H9 (cell line): ENCODE results near the gene CAPN9. TPM values are rescaled to one million over a fixed set of nuclear protein-coding genes. Genes with fewer than 3 reads are reported as not detected.

ENCODE experiments used
- DNase-seq: peaks from one replicate; pipeline ENCODE4 v3.0.0-alpha.2; 2017
- H2AFZ ChIP-seq: one replicate; pipeline ENCODE4 v1.6.1; 2013; ENCODE audit warnings: mild to moderate bottlenecking, low read length, control low read depth, moderate library complexity
- H2AK5ac ChIP-seq: 2 replicates; pipeline ENCODE4 v1.6.1; 2013; ENCODE audit warnings: low read length, control low read depth, mixed read lengths; ENCODE audit not compliant: insufficient read length
- H2BK120ac ChIP-seq: one replicate; pipeline ENCODE4 v1.6.1; 2013; ENCODE audit warnings: low read depth, mild to moderate bottlenecking, low read length, control low read depth, inconsistent platforms; ENCODE audit not compliant: poor library complexity, severe bottlenecking
- H2BK12ac ChIP-seq: 2 replicates; pipeline ENCODE4 v1.6.1; 2013; ENCODE audit warnings: low read length, control low read depth, mixed read lengths, low read depth; ENCODE audit not compliant: insufficient read length
- H2BK15ac ChIP-seq: 2 replicates; pipeline ENCODE4 v1.6.1; 2013; ENCODE audit warnings: low read depth, low read length, control low read depth
- H2BK20ac ChIP-seq: one replicate; pipeline ENCODE4 v1.6.1; 2013; ENCODE audit warnings: low read depth, mild to moderate bottlenecking, low read length, control low read depth, inconsistent platforms; ENCODE audit not compliant: poor library complexity, severe bottlenecking
- H2BK5ac ChIP-seq: 2 replicates; pipeline ENCODE4 v1.6.1; 2013; ENCODE audit warnings: low read length, control low read depth, mixed read lengths; ENCODE audit not compliant: insufficient read length
- H3K14ac ChIP-seq: 2 replicates; pipeline ENCODE4 v1.6.1; 2013; ENCODE audit warnings: low read length, control low read depth; ENCODE audit not compliant: insufficient read depth
- H3K18ac ChIP-seq: 2 replicates; pipeline ENCODE4 v1.6.1; 2013; ENCODE audit warnings: low read depth, mild to moderate bottlenecking, mixed read lengths, low read length, control low read depth; ENCODE audit not compliant: insufficient read length
- H3K23ac ChIP-seq: 2 replicates; pipeline ENCODE4 v1.6.1; 2013; ENCODE audit warnings: low read length, control low read depth, mixed read lengths, low read depth; ENCODE audit not compliant: insufficient read length
- H3K23me2 ChIP-seq: 2 replicates; pipeline ENCODE4 v1.6.1; 2013; ENCODE audit warnings: low read depth, mild to moderate bottlenecking, mixed read lengths, low read length, control low read depth; ENCODE audit not compliant: insufficient read length, poor library complexity, severe bottlenecking
- H3K27ac ChIP-seq: 2 replicates; pipeline ENCODE4 v1.5.1; 2013; ENCODE audit warnings: low read length, control low read depth, mixed read lengths, low read depth; ENCODE audit not compliant: insufficient read length
- H3K27me3 ChIP-seq: 2 replicates; pipeline ENCODE4 v1.6.1; 2013; ENCODE audit warnings: low read length, control low read depth, inconsistent platforms; ENCODE audit not compliant: insufficient read depth
- H3K4ac ChIP-seq: 2 replicates; pipeline ENCODE4 v1.6.1; 2013; ENCODE audit warnings: low read depth, mild to moderate bottlenecking, control low read depth, inconsistent platforms, low read length, moderate library complexity
- H3K4me1 ChIP-seq: 2 replicates; pipeline ENCODE4 v1.6.1; 2013; ENCODE audit warnings: low read length, control low read depth, inconsistent platforms; ENCODE audit not compliant: insufficient read depth
- H3K4me2 ChIP-seq: 2 replicates; pipeline ENCODE4 v1.6.1; 2013; ENCODE audit warnings: low read length, control low read depth, mixed read lengths; ENCODE audit not compliant: insufficient read length, insufficient read depth
- H3K56ac ChIP-seq: 2 replicates; pipeline ENCODE4 v1.6.1; 2013; ENCODE audit warnings: low read depth, mild to moderate bottlenecking, mixed read lengths, low read length, control low read depth; ENCODE audit not compliant: insufficient read length
- H3K79me1 ChIP-seq: 2 replicates; pipeline ENCODE4 v1.6.1; 2013; ENCODE audit warnings: low read depth, mild to moderate bottlenecking, moderate library complexity, low read length, control low read depth, inconsistent platforms; ENCODE audit not compliant: insufficient read depth, poor library complexity, severe bottlenecking
- H3K79me2 ChIP-seq: 2 replicates; pipeline ENCODE4 v1.6.1; 2013; ENCODE audit warnings: low read length, control low read depth, inconsistent platforms; ENCODE audit not compliant: insufficient read depth
- H3K9ac ChIP-seq: 2 replicates; pipeline ENCODE4 v1.6.1; 2013; ENCODE audit warnings: low read length, control low read depth, mixed read lengths; ENCODE audit not compliant: insufficient read length; ENCODE audit errors: extremely low read depth
- H3K9me3 ChIP-seq: one replicate; pipeline ENCODE4 v1.6.1; 2013; ENCODE audit warnings: low read depth, low read length, inconsistent platforms; ENCODE audit not compliant: control insufficient read depth
- H3T11ph ChIP-seq: one replicate; pipeline ENCODE4 v1.6.1; 2013; ENCODE audit warnings: mild to moderate bottlenecking, low read length, control low read depth, inconsistent platforms
- H4K20me1 ChIP-seq: one replicate; pipeline ENCODE4 v1.6.1; 2013; ENCODE audit not compliant: control insufficient read depth, insufficient read length, insufficient read depth
- H4K5ac ChIP-seq: 2 replicates; pipeline ENCODE4 v1.6.1; 2013; ENCODE audit warnings: low read depth, mild to moderate bottlenecking, mixed read lengths, low read length, control low read depth; ENCODE audit not compliant: insufficient read length
- H4K8ac ChIP-seq: replicated peaks from 2 replicates; pipeline ENCODE4 v1.6.1; 2013; ENCODE audit warnings: low read length, control low read depth, mixed read lengths, low read depth; ENCODE audit not compliant: insufficient read length
- H4K91ac ChIP-seq: 2 replicates; pipeline ENCODE4 v1.6.1; 2013; ENCODE audit warnings: low read depth, mild to moderate bottlenecking, moderate library complexity, mixed read lengths, low read length, control low read depth; ENCODE audit not compliant: insufficient read length
- H3K27ac Mint-ChIP-seq, 3 experiments: 2 replicates in 2 of 3; 3 replicates in 1 of 3; pipeline ENCODE4 v1.8.0; 2020 to 2021; ENCODE audit warnings: mixed read lengths in 3 of 3, mild to moderate bottlenecking in 1 of 3, moderate library complexity in 1 of 3
- H3K27me3 Mint-ChIP-seq: 2 replicates; pipeline ENCODE4 v1.8.0; 2021; ENCODE audit warnings: low read depth, mild to moderate bottlenecking, moderate library complexity, mixed read lengths
- H3K36me3 Mint-ChIP-seq, 3 experiments: 2 replicates in 2 of 3; 3 replicates in 1 of 3; pipeline ENCODE4 v1.8.0; 2020 to 2021; ENCODE audit warnings: low read depth in 3 of 3, mixed read lengths in 3 of 3; ENCODE audit not compliant: insufficient read depth in 1 of 3
- H3K4me1 Mint-ChIP-seq, 2 experiments: 2 replicates each; pipeline ENCODE4 v1.8.0; 2020; ENCODE audit warnings: mixed read lengths in 2 of 2
- H3K4me3 Mint-ChIP-seq, 2 experiments: 2 replicates in 1 of 2; 3 replicates in 1 of 2; pipeline ENCODE4 v1.8.0; 2020 to 2021; ENCODE audit warnings: mild to moderate bottlenecking in 2 of 2, mixed read lengths in 2 of 2, moderate library complexity in 1 of 2
- H3K9me3 Mint-ChIP-seq, 2 experiments: 2 replicates in 1 of 2; 3 replicates in 1 of 2; pipeline ENCODE4 v1.8.0; 2020; ENCODE audit warnings: mild to moderate bottlenecking in 2 of 2, mixed read lengths in 2 of 2, moderate library complexity in 1 of 2
- CTCF ChIP-seq: fragments of 200-600 bp; sonication (generic); conservative IDR thresholded peaks from 3 replicates; pipeline ENCODE4 v1.8.0; 2021; ENCODE audit warnings: antibody characterized with exemption, mild to moderate bottlenecking
- WGBS: extraction: QIAGEN DNeasy Blood & Tissue Kit; methylation state at CpG from one replicate; pipeline ENCODE4 v1.1.7; 2013; ENCODE audit warnings: missing lambda C conversion rate, low lambda C conversion rate, mixed read lengths; ENCODE audit not compliant: insufficient read length; ENCODE audit errors: extremely low coverage; 5-methylcytosine and 5-hydroxymethylcytosine counted together
- total RNA-seq: library from RNA; stranded (reverse); gene quantifications from 2 replicates; pipeline ENCODE4 v1.2.1, GENCODE V29; 2021

The CAPN9 gene
- total RNA-seq, 1 experiment from 2014 or later = 0.22 TPM

- Histone ChIP-seq H2BK15ac (no peak overlapping the region), H4K20me1 (no peaks in the 10 kb centered on the region), H3T11ph (no peak overlapping the region), H3K4me2 (no peak overlapping the region), H3K4ac (no peak overlapping the region), H2BK5ac (no peak overlapping the region), H3K79me2 (no peaks in the 10 kb centered on the region), H2BK120ac (no peak overlapping the region), H2BK12ac (no peak overlapping the region), H4K8ac (no peak overlapping the region), H3K23me2 (no peaks in the 10 kb centered on the region), H3K56ac (no peak overlapping the region), H4K91ac (no peak overlapping the region), H3K9me3 (no peaks in the 10 kb centered on the region), H3K23ac (no peak overlapping the region), H4K5ac (no peak overlapping the region), H3K14ac (no peak overlapping the region), H3K18ac (no peak overlapping the region), H2AK5ac (no peak overlapping the region), H3K27ac (no peak overlapping the region), H2BK20ac (no peak overlapping the region), H3K79me1 (no peaks in the 10 kb centered on the region), H2AFZ (no peak overlapping the region), H3K27me3 (peaks cover 52% of the 10 kb centered on the region; the same call in 1 of the 2 replicates), H3K4me1 (no peaks in the 10 kb centered on the region), H3K9ac (no peak overlapping the region)
- WGBS = no CpG with 5 or more reads among the region's 7 CpGs
- H3K27ac Mint-ChIP-seq = no peak overlapping the region
- H3K27me3 Mint-ChIP-seq = no peaks in the 10 kb centered on the region; the same call in 1 of the 2 replicates
- H3K4me3 Mint-ChIP-seq = no peak overlapping the region
- DNase-seq = no peak
- TF ChIP-seq CTCF = no peak
- peaks cover 24 to 31% of the 10 kb centered on the region in 2 experiments for H3K4me1 Mint-ChIP-seq
- peaks cover 3 to 7% of the 10 kb centered on the region in 2 experiments; a peak in 4 of 5 replicates for H3K9me3 Mint-ChIP-seq
- no peaks in the 10 kb centered on the region for H3K36me3 Mint-ChIP-seq
Measured at GRCh38 chr1:230787471-230787870, 40.3 kb downstream of the CAPN9 start.
